ENCODE results near the gene LMOD2. TPM values are rescaled to one million over a fixed set of nuclear protein-coding genes. Genes with fewer than 3 reads are reported as not detected.

The LMOD2 gene
- total RNA-seq, 4 donors from 2014 or later: not detected

- no peak for DNase-seq
- WGBS, 2 donors: 75 to 79% methylated on average over 2 of the region's 2 CpGs
- no peak overlapping the region for H3K27ac ChIP-seq
- no peak overlapping the region for H3K4me3 ChIP-seq (replicated peaks in 1 of 3)
- no peaks in the 10 kb centered on the region for H3K36me3 ChIP-seq
- intact Hi-C loops (cut with DNase I): no loop called here
- H3K27me3 ChIP-seq: no peaks in the 10 kb centered on the region
- H3K4me1 ChIP-seq: no peaks in the 10 kb centered on the region
- TF ChIP-seq CTCF (IDR thresholded peaks at IDR 0.05): no peak
- no peak for TF ChIP-seq POLR2A (IDR thresholded peaks at IDR 0.05)
- H3K9me3 ChIP-seq: no peaks in the 10 kb centered on the region
Observed at GRCh38 chr7:123625254-123625653, 30.4 kb upstream of the LMOD2 start.

GRCh38 chr7:123627851-123628250, 27.8 kb upstream of the LMOD2 start:
- Histone ChIP-seq H3K4me3 (replicated peaks in 1 of 3) (no peak overlapping the region), H3K27me3 (no peaks in the 10 kb centered on the region), H3K36me3 (no peaks in the 10 kb centered on the region), H3K9me3 (no peaks in the 10 kb centered on the region), H3K27ac (no peak overlapping the region), H3K4me1 (no peaks in the 10 kb centered on the region)
- no peak for DNase-seq
- WGBS, 2 donors: 59 to 63% methylated on average over 2 of the region's 2 CpGs
- no peak for TF ChIP-seq POLR2A (IDR thresholded peaks at IDR 0.05)
- no peak for TF ChIP-seq CTCF (IDR thresholded peaks at IDR 0.05)
- intact Hi-C loops (cut with DNase I): no loop called here

GRCh38 chr7:123628829-123629228, 26.8 kb upstream of the LMOD2 start:
- WGBS, 2 donors: 93 to 97% methylated on average over 5 of the region's 5 CpGs
- Histone ChIP-seq H3K4me1 (no peaks in the 10 kb centered on the region), H3K9me3 (no peaks in the 10 kb centered on the region), H3K4me3 (replicated peaks in 1 of 3) (no peak overlapping the region), H3K27me3 (no peaks in the 10 kb centered on the region), H3K27ac (no peak overlapping the region), H3K36me3 (no peaks in the 10 kb centered on the region)
- TF ChIP-seq POLR2A (IDR thresholded peaks at IDR 0.05) (no peak), CTCF (IDR thresholded peaks at IDR 0.05) (no peak)
- intact Hi-C loops (cut with DNase I): no loop called here
- no peak for DNase-seq

- TF ChIP-seq POLR2A (IDR thresholded peaks at IDR 0.05) (no peak), CTCF (IDR thresholded peaks at IDR 0.05) (no peak)
- no peak overlapping the region for H3K27ac ChIP-seq
- DNase-seq: no peak
- intact Hi-C loops (cut with DNase I): no loop called here
- no peaks in the 10 kb centered on the region for H3K4me1 ChIP-seq
- WGBS, 2 donors: 84 to 85% methylated on average over 1 of the region's 1 CpG
- no peaks in the 10 kb centered on the region for H3K27me3 ChIP-seq
- no peak overlapping the region for H3K4me3 ChIP-seq (replicated peaks in 1 of 3)
- no peaks in the 10 kb centered on the region for H3K9me3 ChIP-seq
- H3K36me3 ChIP-seq: no peaks in the 10 kb centered on the region
Observed at GRCh38 chr7:123629281-123629680, 26.4 kb upstream of the LMOD2 start.

- intact Hi-C loops (cut with DNase I): no loop called here
- Histone ChIP-seq H3K27me3 (no peaks in the 10 kb centered on the region), H3K9me3 (no peaks in the 10 kb centered on the region), H3K36me3 (no peaks in the 10 kb centered on the region), H3K4me1 (no peaks in the 10 kb centered on the region), H3K27ac (no peak overlapping the region), H3K4me3 (replicated peaks in 1 of 3) (no peak overlapping the region)
- 64 to 71% methylated on average over 2 of the region's 2 CpGs for WGBS, 2 donors
- no peak for TF ChIP-seq CTCF (IDR thresholded peaks at IDR 0.05)
- TF ChIP-seq POLR2A (IDR thresholded peaks at IDR 0.05): no peak
- DNase-seq: no peak
Observed at GRCh38 chr7:123632808-123633207, 22.9 kb upstream of the LMOD2 start.

Data from thyroid gland (tissue), 4 donors.